ENCODE measurements around the gene ARHGEF11.

ARHGEF11 gene

DNA sequence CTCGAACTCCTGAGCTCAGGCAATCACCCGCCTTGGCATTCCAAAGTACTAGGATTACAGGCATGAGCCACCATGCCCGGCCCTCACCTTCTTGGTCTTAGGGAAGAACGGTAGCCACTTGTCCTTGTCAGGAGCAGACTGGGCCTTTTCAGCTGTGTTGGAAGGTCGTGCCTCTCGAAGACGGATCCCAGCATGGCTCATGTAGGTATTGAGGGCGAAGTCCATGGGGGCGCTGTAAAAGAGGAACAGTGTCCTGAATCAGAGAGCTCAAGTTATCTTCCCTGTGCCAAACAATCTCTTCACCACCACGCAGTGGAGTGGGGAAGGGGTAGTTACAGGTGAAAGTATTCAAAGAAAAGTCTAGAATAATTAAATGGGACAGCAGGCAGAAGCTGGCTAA, 89.2 kb downstream of the ARHGEF11 start:
- DNase-seq (ENCODE audit: low read depth in 2 of 3, low spot score in 2 of 3) = no peak

- no peak for DNase-seq (ENCODE audit: low read depth in 2 of 3, low spot score in 2 of 3)
Measured at GRCh38 chr1:156953571-156953970, 92.0 kb downstream of the ARHGEF11 start.

GRCh38 chr1:156951371-156951770, 94.2 kb downstream of the ARHGEF11 start:
- no peak for DNase-seq (ENCODE audit: low read depth in 2 of 3, low spot score in 2 of 3)

DNA sequence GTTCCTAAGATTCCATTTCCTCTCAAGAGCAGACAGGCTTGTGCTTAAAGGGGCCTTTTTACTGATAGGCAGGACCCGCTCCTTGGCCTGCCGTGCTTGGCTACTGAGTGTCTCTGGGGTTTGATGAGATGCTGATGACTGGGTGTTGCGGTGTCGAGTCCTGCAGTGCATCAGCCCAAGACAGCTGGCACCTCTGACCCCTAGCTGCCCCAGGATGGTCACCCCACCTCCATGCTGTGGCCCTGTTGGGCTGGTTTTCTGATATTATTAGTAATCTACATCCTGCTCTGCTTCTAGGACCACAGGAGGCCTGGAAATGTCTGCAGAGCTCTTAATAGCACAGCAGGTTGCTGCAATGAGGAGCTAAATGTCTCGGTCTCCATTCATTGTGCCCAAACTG, 96.4 kb downstream of the ARHGEF11 start:
- DNase-seq (ENCODE audit: low read depth in 2 of 3, low spot score in 2 of 3) = no peak

GRCh38 chr1:156948708-156949107, 96.8 kb downstream of the ARHGEF11 start:
- DNase-seq (ENCODE audit: low read depth in 2 of 3, low spot score in 2 of 3) = no peak

DNA sequence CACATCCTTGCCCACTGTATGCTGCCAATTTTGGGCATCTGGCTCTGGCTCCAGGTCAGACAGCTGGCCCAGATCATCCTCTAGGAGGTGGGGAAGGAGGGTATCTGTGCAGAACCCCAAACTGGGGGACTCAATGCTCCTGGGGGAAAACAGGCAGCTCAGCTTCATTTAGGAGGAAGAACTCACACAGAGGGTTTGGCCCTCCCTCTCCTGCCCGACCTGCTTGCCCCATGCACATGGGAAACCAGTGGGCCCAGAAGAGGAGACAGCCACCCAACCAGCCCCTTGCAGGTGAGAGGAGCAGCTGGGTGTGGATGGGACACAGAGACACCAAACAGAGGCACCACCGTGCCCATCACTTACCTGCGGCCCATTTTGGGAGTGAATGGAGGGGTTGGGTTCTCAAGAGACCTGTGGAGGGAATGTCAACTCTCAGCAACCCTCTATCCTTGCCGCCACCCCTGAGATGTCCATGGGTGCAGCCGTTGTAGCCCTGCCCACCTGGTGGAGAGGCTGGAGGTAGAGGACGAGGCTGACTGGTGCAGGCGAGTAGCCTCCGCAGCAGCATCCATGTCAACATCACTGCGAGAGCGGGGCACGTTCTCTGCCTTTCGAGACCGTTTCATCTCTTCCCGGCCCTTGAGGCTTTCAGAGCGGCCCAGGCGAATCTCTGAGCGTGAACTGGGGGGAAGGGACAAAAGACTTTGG, 97.6 kb downstream of the ARHGEF11 start:
- no peak for DNase-seq (ENCODE audit: low read depth in 2 of 3, low spot score in 2 of 3)

DNA sequence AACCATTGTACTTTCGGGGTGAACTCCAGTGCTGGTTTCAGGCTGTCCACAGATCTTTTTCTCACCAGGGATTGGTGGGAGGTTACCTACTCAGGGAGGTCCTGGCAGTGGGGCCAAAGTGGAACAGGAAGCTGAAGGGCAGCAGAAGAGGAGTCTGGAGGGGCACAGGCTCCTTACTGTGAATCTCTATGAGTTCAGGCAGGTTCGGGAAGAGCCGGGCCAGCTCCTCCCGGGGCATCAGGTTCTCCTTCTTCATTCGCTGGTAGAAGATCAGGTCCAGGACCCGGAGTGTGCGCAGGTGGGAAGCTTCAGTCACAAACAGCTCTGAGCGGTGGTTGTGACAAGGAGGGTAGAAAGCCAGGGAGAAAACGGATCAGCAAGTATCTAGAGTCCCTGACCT, 98.4 kb downstream of the ARHGEF11 start:
- DNase-seq (ENCODE audit: low read depth in 2 of 3, low spot score in 2 of 3) = no peak

- DNase-seq (ENCODE audit: low read depth in 2 of 3, low spot score in 2 of 3) = no peak
Measured at GRCh38 chr1:156945881-156946661, 99.5 kb downstream of the ARHGEF11 start.

- no peak for DNase-seq (ENCODE audit: low read depth in 2 of 3, low spot score in 2 of 3)
Measured at GRCh38 chr1:156944848-156945247, 100.7 kb downstream of the ARHGEF11 start.

- DNase-seq (ENCODE audit: low read depth in 2 of 3, low spot score in 2 of 3) = no peak
Measured at GRCh38 chr1:156944268-156944667, 101.3 kb downstream of the ARHGEF11 start.

DNA sequence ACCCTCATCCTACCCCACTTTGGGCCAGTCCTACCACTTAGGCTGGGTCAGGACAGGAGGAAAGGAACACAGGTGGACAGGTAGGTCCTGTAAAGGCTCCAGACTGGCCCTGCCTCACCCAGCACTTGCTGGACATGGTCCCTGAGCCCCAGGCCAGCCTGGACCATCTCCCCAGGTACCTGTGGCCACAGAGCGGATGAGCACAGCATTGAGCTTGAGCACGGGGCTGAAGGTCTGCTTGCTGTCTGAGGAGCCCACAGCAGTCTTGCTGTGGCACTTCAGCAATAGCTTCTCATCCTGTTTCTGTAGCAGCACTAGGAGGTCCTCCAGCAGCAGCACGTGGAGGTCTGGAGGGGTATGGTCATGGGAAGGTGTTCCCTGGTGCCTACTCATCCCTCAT, 101.8 kb downstream of the ARHGEF11 start:
- no peak for DNase-seq (ENCODE audit: low read depth in 2 of 3, low spot score in 2 of 3)

DNA sequence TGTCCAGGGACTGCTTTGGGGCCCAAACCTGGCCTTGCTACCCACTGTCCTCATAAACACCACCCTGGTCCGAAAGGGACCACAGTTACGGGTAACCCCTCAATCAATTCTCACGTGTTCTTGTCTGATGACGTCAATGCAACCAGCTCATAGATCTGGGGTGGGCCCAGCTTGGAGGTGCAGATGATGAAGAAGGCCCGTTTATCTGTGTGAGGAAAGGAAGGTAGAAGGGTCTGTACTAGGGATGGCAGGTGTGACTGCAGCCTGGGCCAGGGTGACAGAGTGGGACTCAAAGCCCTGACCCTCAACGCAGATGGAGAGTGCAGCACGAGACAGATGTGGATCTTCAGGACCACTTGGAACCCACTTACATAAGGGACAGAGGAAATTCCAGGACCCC, 103.0 kb downstream of the ARHGEF11 start:
- no peak for DNase-seq (ENCODE audit: low read depth in 2 of 3, low spot score in 2 of 3)

DNA sequence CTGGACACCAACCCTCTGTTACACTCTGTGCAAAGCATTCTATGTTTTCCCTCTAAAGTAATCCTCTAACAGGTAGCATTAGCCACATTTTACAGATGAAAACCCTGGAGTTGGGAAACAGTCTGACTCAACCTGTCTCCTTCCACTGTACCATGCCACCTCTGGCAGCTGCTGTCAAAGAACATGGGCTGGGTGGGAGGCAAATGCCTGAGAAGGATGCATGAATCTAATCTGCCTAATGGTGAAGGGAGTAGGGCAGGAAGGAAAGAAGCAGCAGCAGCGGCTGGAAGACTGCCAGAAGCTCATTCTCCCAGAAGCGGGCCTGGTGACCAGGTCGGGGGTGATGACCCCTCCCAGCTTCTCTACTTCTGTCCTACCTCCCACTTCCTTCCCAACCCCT, 103.4 kb downstream of the ARHGEF11 start:
- DNase-seq (ENCODE audit: low read depth in 2 of 3, low spot score in 2 of 3) = no peak

DNA sequence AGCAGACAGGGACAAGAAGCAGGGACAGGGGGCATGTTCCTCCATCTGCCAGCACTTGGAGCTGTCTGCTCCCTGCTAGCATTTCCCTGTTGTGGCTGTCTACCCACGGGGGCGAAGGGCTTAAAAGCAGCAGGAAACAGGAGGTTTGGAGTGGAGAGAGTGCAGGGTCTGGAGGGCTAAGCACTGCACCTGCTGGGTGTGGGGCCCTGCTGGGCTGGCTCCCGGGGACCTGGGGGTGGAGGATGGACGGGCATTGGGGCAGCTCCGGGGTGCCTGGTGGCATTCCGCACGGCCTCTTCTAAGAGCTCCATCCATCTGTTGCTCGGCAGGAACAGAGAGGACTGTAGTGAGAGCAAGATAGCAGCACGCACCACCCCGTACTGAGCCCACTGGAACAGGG, 103.9 kb downstream of the ARHGEF11 start:
- no peak for DNase-seq (ENCODE audit: low read depth in 2 of 3, low spot score in 2 of 3)

- DNase-seq (ENCODE audit: low read depth in 2 of 3, low spot score in 2 of 3) = no peak
Measured at GRCh38 chr1:156939786-156940334, 105.7 kb downstream of the ARHGEF11 start.

- no peak for DNase-seq (ENCODE audit: low read depth in 2 of 3, low spot score in 2 of 3)
Measured at GRCh38 chr1:156938813-156939212, 106.7 kb downstream of the ARHGEF11 start.

GRCh38 chr1:156937883-156938282, 107.7 kb downstream of the ARHGEF11 start:
- DNase-seq (ENCODE audit: low read depth in 2 of 3, low spot score in 2 of 3) = no peak

DNA sequence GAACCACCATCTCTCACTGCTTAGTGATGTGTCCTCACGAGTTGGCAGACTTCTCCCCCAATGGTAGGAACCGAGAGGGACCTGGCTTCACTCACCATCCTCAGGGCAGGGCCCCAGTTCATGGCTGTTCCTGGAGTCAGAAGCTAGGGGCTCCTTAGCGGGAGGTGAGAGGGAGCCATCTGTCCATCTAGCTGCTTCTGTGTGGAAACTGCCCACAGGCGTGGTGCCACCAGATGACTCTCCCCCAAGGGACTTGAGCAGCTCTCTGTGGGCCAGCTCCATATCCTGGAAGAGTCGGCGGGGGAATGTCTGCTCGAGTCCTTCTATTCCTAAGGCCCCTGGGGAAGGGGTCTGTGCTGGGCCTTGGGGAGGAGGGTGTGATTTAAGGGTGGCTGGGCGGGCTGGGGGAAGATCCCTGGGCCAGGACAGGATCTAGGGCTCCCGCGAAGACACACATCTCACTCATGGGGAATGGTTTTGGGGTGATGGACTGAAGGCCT, 108.8 kb downstream of the ARHGEF11 start:
- no peak for DNase-seq (ENCODE audit: low read depth in 2 of 3, low spot score in 2 of 3)

DNA sequence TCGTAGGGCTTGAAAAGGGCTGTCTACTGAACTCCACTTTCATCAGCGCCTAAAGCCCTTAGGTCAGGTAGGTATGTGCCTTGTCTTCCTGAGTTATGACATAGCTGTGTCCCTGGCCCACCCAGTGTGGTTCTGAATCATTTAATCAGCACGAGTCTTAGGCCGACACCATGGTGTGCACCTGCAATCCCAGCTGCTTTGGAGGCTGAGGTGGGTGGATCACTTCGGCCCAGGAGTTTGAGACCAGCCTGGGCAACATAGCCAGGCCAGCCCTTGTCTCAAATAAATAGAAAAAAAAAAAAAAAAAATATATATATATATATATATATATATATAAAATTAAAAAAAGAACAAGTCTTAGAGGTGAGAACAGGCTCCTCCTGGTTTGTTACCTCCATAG, 109.4 kb downstream of the ARHGEF11 start:
- no peak for DNase-seq (ENCODE audit: low read depth in 2 of 3, low spot score in 2 of 3)

- DNase-seq (ENCODE audit: low read depth in 2 of 3, low spot score in 2 of 3) = no peak
Measured at GRCh38 chr1:156935505-156936128, 109.9 kb downstream of the ARHGEF11 start.

- DNase-seq (ENCODE audit: low read depth in 2 of 3, low spot score in 2 of 3) = no peak
Measured at GRCh38 chr1:156933136-156933535, 112.4 kb downstream of the ARHGEF11 start.
